GM19023 (cell line): Measurements from ENCODE around the gene PKHD1.

Experiments
- ATAC-seq: cut with Tn5 transposase; IDR thresholded peaks from one replicate; pipeline ENCODE4 v1.9.1; 2021; ENCODE audit warnings: mild to moderate bottlenecking, moderate library complexity; ENCODE audit not compliant: unreplicated experiment

PKHD1 gene

DNA sequence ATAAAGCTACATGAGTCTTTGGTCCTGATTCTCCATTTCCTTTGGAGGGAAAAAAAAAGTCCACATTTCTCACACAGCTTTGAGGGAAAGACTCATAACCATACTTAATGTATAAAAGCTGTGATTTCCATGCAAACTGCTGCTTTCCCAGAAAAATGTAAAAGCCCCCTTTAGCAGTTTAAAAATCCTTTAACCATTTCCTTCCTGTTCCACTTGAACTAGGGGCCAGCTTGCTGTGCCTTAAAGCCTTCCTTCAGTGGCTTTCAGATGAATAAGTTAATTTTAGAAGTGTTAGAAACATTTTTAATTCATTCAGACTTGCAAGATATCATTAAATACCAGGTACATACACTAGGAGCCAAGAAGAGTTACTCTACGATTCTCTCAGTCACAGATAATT lies 273.5 kb downstream of the PKHD1 start:
- ATAC-seq, result no peak

- ATAC-seq, result no peak
Measured at GRCh38 chr6:51812231-51812630, 275.2 kb downstream of the PKHD1 start.

DNA sequence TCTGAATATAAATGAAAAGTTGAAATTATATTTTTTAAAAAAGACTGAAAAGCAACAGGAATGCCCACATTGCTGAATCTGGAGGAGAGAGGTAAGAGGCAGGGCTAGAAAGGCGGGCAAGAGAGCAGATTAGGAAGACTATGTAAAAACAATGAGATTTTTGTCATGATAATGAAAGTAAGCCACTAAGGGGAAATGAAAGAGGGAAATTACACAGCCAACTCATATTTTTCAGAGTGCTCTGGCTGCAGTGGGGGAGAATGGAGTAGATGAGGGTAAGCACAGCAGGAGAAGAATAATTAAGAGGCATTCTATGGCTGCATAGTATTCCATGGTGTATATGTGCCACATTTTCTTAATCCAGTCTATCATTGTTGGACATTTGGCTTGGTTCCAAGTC lies 281.9 kb downstream of the PKHD1 start:
- ATAC-seq, result peak; percentile 72

DNA sequence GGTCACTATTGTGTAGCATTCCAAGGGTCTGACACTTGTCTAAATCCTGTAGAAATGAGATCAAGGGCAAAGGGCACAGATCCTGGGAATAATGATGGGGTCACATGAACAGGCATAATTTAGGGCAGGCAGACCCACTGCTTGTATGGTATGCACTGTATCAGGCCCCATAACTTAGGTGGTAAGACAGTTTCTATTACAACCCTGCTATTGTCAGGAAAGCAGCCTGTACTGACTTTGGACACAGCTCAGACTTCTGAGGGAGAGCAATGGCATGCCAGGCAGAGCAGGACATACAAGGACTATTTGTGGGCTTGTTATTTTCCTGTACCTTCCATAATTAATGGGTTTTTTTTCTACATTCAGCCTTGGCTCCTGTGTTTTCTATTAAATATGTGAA lies 286.8 kb downstream of the PKHD1 start:
- no peak for ATAC-seq

- no peak for ATAC-seq
Measured at GRCh38 chr6:51793393-51793792, 294.0 kb downstream of the PKHD1 start.

- ATAC-seq, result no peak
Measured at GRCh38 chr6:51792273-51793030, 295.0 kb downstream of the PKHD1 start.

DNA sequence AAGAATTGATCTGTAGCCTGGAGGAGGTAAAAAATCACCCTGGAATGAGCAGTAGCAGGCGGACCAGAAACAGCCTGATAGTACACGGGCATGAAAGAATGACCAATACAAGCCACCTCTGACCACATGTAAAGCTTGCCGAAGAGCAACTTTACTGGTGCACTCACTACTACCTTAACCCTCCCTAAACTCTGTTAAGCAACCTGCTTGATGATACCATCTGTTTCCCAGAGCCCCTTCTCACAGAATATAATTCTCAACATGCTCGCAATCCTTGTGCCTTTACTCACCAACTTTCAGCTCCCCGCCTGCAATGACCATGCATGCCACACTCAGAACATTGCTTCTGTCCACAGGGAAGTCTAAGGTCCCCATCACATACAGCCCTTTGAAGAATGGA lies 296.5 kb downstream of the PKHD1 start:
- ATAC-seq, result no peak

GRCh38 chr6:51788121-51788520 lies 299.3 kb downstream of the PKHD1 start:
- ATAC-seq, result no peak

- no peak for ATAC-seq
Measured at GRCh38 chr6:51778666-51779065, 308.7 kb downstream of the PKHD1 start.

GRCh38 chr6:51777618-51778017 lies 309.8 kb downstream of the PKHD1 start:
- ATAC-seq, result no peak

DNA sequence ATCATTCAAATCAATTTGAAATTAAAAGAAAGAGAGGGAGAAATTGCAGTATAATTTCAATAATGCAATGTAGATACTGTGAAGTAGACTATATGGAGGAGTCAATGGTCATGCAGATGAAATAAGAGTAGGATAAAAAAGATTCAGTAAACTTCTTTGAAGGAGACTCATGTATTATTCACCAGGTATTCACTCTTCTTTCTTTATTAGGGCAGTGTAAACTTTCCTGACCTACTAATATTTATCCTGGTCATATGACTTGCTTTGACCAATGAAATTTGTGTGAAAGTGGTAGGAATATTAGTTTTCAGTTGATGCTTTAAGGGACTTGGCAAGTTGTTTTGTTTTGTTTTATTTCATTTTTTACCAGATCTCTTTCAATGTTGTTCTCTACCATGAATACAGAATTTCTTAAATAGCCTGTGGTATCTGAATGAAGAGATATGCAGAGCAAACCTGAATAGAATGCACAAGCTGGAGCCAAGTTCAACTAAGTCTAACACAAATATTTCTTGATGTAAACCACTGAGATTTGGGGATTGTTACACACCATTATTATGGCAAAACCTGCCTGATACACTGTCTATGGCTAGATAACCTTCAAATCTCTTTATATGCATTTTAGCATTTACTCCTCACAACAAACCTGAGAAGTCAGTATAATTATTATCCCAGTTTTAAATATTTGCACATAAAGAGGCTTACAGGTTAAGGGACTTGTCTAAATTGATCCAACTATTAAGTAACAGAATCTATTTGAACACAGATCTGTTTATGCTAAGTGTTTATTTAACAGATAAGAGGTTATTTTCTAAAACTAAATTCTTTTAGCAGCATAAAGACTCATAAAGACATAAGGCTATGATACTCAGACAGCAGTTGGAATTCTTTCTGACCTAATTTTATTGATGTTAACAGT lies 311.2 kb downstream of the PKHD1 start:
- ATAC-seq, result no peak

- no peak for ATAC-seq
Measured at GRCh38 chr6:51768087-51768486, 319.3 kb downstream of the PKHD1 start.

GRCh38 chr6:51765230-51765629 lies 322.2 kb downstream of the PKHD1 start:
- no peak for ATAC-seq

DNA sequence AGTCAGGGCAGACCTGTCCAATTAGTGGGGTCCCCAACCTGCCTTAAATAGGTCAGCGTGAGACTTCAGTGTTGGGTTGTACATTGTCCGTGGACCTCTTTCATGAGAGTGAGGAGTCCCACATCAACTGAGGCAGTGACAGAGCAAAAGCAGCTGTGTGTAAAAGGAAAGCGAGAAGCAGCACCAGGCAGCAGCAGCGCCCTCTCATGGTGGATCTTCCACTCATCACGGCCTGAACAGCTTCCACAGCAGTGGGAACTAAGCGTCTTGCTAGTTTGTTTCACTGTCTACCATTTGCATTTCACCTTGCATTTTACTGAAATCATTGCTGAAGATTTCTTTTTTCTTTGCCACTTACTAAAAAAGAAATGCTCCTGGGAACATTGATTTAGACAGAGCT lies 333.8 kb downstream of the PKHD1 start:
- no peak for ATAC-seq

- ATAC-seq, result no peak
Measured at GRCh38 chr6:51743999-51744398, 343.4 kb downstream of the PKHD1 start.

DNA sequence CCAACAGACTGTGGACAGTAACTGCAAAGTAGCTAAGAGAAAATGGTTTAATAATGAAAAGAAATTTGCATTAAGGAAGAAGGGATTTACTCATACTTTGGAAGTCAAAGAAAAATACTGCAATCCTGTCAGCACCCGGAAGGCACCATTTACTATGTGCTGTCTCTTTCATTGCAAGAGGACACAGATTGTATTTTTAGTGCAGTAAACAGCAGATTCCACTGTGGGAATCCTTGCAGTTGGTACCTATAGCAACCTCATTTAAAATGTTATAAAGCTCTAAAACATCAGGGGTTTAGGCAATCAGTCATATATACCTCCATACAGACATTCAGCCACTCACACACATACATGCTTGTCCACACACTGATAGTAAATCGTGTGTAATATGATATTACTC lies 346.8 kb downstream of the PKHD1 start:
- no peak for ATAC-seq

- ATAC-seq, result no peak
Measured at GRCh38 chr6:51738614-51739013, 348.8 kb downstream of the PKHD1 start.

DNA sequence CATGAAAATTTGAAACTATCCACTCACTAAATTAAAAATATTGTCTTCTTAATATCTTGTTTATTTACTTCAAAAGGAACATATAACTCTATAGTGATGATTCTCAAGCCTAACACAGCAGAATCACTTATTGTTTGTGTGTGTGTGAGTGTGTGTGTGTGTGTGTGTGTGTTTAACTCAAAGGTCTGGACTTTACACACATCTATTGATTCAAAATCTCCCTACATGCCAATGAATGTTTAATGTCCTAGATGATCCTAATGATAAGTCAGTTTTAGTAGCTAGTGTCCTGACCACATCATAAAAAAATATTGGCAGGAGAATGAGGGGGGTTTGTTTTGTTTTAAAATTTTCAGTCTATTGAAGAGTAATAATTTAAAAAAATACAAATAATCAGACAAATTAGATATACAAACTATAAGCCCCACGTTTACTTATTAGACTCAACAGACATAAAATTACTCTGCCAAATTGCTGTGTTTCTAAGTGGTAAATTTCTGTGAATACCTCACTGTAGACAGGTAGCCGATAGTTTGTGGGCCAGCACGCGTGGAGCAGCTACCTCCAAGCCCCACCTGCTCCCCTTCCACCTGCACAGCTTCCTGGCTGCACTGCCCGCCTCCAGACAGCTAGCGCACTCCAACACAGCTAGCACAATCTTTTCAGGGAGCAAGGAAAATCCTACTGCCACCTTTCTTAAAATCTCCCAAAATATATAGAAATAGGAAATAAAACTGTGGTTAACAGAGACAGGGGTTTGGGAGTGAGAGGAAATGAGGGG lies 349.6 kb downstream of the PKHD1 start:
- no peak for ATAC-seq

GRCh38 chr6:51725155-51725554 lies 362.3 kb downstream of the PKHD1 start:
- no peak for ATAC-seq

DNA sequence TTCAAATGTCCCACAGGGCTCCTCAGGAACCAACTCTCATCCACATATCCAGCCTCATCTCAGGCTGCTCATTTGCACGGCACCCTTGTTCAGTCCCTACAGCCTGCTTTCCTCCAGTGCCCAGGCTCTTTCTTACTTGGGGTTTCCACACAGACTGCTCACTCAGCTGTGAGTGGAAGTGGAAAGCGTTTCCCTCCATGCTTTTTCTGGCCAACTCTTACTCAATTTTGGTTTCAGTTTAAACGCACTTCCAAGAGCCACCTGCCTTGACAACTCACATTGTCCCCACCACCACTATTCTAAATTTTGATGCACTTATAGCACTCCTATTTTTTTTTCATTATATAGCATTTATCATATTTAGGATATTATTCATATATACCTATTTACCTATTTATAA lies 367.1 kb downstream of the PKHD1 start:
- ATAC-seq, result no peak

DNA sequence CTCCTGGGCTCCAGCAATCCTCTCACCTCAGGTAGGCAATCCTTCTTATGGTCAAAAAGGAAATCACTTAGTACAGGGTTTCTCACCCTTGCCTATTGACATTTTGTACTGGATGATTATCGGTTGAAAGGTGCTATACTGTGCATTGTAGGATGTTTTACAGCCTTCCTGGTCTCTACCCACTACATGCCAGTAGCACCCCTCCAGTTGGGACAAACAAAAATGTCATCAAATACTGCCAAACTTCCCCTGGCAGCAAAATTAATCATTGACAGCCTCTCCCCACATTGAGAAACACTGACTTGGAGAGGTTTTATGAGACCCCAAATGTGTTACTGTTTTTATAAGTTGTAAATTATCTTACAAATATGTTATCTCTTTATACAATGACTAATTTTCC lies 368.1 kb downstream of the PKHD1 start:
- no peak for ATAC-seq
